ENCODE measurements around the gene GAL3ST1.

DNA sequence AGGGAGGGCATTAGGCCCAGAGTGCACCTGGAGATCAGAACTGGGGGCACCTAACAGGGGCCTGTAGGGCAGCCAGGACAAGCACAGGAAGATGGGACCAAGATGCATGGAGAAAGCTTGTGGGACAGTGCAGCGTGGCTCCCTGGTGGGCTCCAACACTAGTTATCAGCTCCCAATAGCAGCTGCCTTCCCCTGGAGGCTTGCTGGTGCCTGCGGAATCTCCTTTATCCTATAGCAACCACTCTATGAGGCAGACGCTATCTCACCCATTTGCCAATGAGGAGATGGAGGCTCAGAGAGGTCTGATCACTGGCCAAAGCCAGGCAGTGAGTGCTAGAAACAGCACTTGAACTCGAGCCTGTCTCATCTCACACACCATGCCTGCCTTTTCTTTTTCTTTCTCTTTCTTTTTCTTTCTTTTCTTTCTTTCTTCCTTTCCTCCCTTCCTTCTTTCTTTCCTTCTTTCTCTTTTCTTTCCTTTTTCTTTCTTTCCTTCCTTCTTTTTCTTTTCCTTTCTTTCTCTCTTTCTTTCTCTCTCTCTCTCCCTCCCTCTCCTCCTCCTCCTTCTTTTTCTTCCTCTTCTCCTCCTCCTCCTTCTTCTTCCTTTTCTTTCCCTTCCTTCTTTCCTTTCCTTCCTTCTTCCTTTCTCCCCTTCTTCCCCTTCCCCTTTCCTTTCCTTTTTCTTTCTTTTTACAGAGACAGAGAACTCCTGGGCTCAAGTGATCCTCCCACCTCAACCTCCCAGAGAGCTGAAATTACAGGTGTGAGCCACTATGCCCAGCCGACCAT, 52.9 kb downstream of the GAL3ST1 start:
- TF ChIP-seq SP2 (IDR thresholded peaks at IDR 0.05; ENCODE audit: low read length) (no peak), CHD2 (IDR thresholded peaks at IDR 0.05; ENCODE audit: low read length) (no peak), JUN (IDR thresholded peaks at IDR 0.05; ENCODE audit: low read depth, low read length) (no peak), POLR2A (IDR thresholded peaks at IDR 0.05; ENCODE audit: control extremely low read depth in 1 of 2, low read depth in 2 of 2, low read length in 2 of 2) (no peak), POLR2AphosphoS5 (IDR thresholded peaks at IDR 0.05; ENCODE audit: low read depth, low read length) (no peak), SRF (IDR thresholded peaks at IDR 0.05; ENCODE audit: low read depth, low read length) (no peak)
- TF ChIP-seq, protein P1, sequence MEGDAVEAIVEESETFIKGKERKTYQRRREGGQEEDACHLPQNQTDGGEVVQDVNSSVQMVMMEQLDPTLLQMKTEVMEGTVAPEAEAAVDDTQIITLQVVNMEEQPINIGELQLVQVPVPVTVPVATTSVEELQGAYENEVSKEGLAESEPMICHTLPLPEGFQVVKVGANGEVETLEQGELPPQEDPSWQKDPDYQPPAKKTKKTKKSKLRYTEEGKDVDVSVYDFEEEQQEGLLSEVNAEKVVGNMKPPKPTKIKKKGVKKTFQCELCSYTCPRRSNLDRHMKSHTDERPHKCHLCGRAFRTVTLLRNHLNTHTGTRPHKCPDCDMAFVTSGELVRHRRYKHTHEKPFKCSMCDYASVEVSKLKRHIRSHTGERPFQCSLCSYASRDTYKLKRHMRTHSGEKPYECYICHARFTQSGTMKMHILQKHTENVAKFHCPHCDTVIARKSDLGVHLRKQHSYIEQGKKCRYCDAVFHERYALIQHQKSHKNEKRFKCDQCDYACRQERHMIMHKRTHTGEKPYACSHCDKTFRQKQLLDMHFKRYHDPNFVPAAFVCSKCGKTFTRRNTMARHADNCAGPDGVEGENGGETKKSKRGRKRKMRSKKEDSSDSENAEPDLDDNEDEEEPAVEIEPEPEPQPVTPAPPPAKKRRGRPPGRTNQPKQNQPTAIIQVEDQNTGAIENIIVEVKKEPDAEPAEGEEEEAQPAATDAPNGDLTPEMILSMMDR (IDR thresholded peaks at IDR 0.05; ENCODE audit: control extremely low read depth in 1 of 3, insufficient read depth in 1 of 3, low read depth in 1 of 3, low read length in 3 of 3): no peak; a peak in 1 of 4 replicates

Data from H1 (cell line).